GM10266 (cell line): ENCODE results near the gene DENND1A.
"Not testable (repeated sequence)": the region's sequence is repeated elsewhere in the genome, so short reads cannot be mapped to it uniquely, and the experiment has no call there.

ENCODE experiments used
- DNase-seq: peaks from one replicate; pipeline ENCODE4 v3.0.0; 2012; ENCODE audit errors: extremely low spot score
- CTCF ChIP-seq: IDR thresholded peaks from 2 replicates; pipeline ENCODE4 v1.5.1; 2012; ENCODE audit warnings: mild to moderate bottlenecking, low read depth; ENCODE audit not compliant: control insufficient read depth, insufficient read depth; ENCODE audit errors: missing control alignments

Gene DENND1A

GRCh38 chr9:123637606-123637944 is 292.4 kb downstream of the DENND1A start:
- DNase-seq = no peak
- TF ChIP-seq CTCF = no peak

GRCh38 chr9:123636805-123637204 is 293.1 kb downstream of the DENND1A start:
- not testable (repeated sequence) for DNase-seq

GRCh38 chr9:123631862-123632261 is 298.1 kb downstream of the DENND1A start:
- DNase-seq = no peak
- no peak for TF ChIP-seq CTCF

- no peak for TF ChIP-seq CTCF
- no peak for DNase-seq
Observed at GRCh38 chr9:123630233-123630632, 299.7 kb downstream of the DENND1A start.

GRCh38 chr9:123629531-123629930 is 300.4 kb downstream of the DENND1A start:
- DNase-seq = no peak
- TF ChIP-seq CTCF = no peak

- no peak for DNase-seq
- no peak for TF ChIP-seq CTCF
Observed at GRCh38 chr9:123622711-123623241, 307.1 kb downstream of the DENND1A start.

- TF ChIP-seq CTCF = no peak
- no peak for DNase-seq
Observed at GRCh38 chr9:123620239-123620638, 309.7 kb downstream of the DENND1A start.
